ENCODE data around the gene AMER1. TPM values are rescaled to one million over a fixed set of nuclear protein-coding genes. Genes with fewer than 3 reads are reported as not detected.
A peak's percentile ranks its signal among the peaks of the same experiment; 100 is the strongest.
"Not testable (repeated sequence)": the region's sequence is repeated elsewhere in the genome, so short reads cannot be mapped to it uniquely, and the experiment has no call there.

Gene AMER1
- 1 to 10 TPM; 2.8 to 7.3 (median 6.2) TPM for total RNA-seq

- Histone ChIP-seq H3K27me3 (no peaks in the 10 kb centered on the region), H3K27ac (peak within 1 kb of the TSS; percentile 83 to 95 (median 90)), H3K4me1 (peaks cover 0 to 7% (median 0%) of the 10 kb centered on the region in 4 donors), H3K9me3 (peaks cover 0 to 5% (median 0%) of the 10 kb centered on the region in 4 donors), H3K36me3 (no peaks in the 10 kb centered on the region), H3K4me3 (peak within 1 kb of the TSS; percentile 44 to 73 (median 67))
- no peak for DNase-seq
- TF ChIP-seq POLR2A (IDR thresholded peaks at IDR 0.05), result no peak
Measured at GRCh38 chrX:64205441-64205734, at the start of gene AMER1. AMER1 (minus strand) TSS chrX:64205708; CDS start chrX:64193286, 12,422 bp downstream.

GRCh38 chrX:64230123-64230970 is 24.8 kb upstream of the AMER1 start, which contains the start of gene ASB12:
ASB12 (minus strand) TSS chrX:64230607; CDS start chrX:64225650, 4,957 bp downstream.
- TF ChIP-seq POLR2A (IDR thresholded peaks at IDR 0.05) (no peak), CTCF (IDR thresholded peaks at IDR 0.05) (no peak)

GRCh38 chrX:64229154-64229553 is 23.6 kb upstream of the AMER1 start:
- Histone ChIP-seq H3K27ac (no peak overlapping the region), H3K4me3 (no peak overlapping the region), H3K36me3 (no peaks in the 10 kb centered on the region), H3K27me3 (no peaks in the 10 kb centered on the region), H3K9me3 (no peaks in the 10 kb centered on the region), H3K4me1 (no peaks in the 10 kb centered on the region)
- no peak for DNase-seq
- no peak for TF ChIP-seq POLR2A (IDR thresholded peaks at IDR 0.05)
- peak in 2 of 6 experiments; percentile 11 to 23 for TF ChIP-seq CTCF (IDR thresholded peaks at IDR 0.05)

More at GRCh38 chrX:64230123-64230970, 24.8 kb upstream of the AMER1 start, which contains the start of gene ASB12:
- H3K4me3 ChIP-seq, result no peak within 1 kb of the TSS
- H3K9me3 ChIP-seq, result no peaks in the 10 kb centered on the region
- DNase-seq, result no peak
- H3K27ac ChIP-seq, result no peak within 1 kb of the TSS
- H3K36me3 ChIP-seq, result no peaks in the 10 kb centered on the region
- no peaks in the 10 kb centered on the region for H3K27me3 ChIP-seq
- H3K4me1 ChIP-seq, result no peaks in the 10 kb centered on the region

- DNase-seq, result no peak
- H3K4me1 ChIP-seq, result no peaks in the 10 kb centered on the region
- H3K27ac ChIP-seq, result no peak overlapping the region
- no peaks in the 10 kb centered on the region for H3K27me3 ChIP-seq
- TF ChIP-seq CTCF (IDR thresholded peaks at IDR 0.05) (no peak), POLR2A (IDR thresholded peaks at IDR 0.05) (no peak)
- no peak overlapping the region for H3K4me3 ChIP-seq
- H3K9me3 ChIP-seq, result no peaks in the 10 kb centered on the region
- H3K36me3 ChIP-seq, result no peaks in the 10 kb centered on the region
Measured at GRCh38 chrX:64218023-64218422, 12.5 kb upstream of the AMER1 start.

- not testable (repeated sequence) for H3K4me3 ChIP-seq, H3K9me3 ChIP-seq, H3K4me1 ChIP-seq, H3K36me3 ChIP-seq, H3K27ac ChIP-seq, H3K27me3 ChIP-seq, DNase-seq
- TF ChIP-seq CTCF (IDR thresholded peaks at IDR 0.05), result peak in 3 of 6 experiments; percentile 18 to 22 (median 19)
Measured at GRCh38 chrX:64213989-64214388, 8.5 kb upstream of the AMER1 start.

GRCh38 chrX:64206556-64207162 is 1.2 kb upstream of the AMER1 start:
- no peak for TF ChIP-seq POLR2A (IDR thresholded peaks at IDR 0.05)
- TF ChIP-seq CTCF (IDR thresholded peaks at IDR 0.05), result no peak

More at GRCh38 chrX:64206556-64207162, 1.2 kb upstream of the AMER1 start:
- peaks cover 0 to 7% (median 0%) of the 10 kb centered on the region in 4 donors for H3K4me1 ChIP-seq
- no peaks in the 10 kb centered on the region for H3K27me3 ChIP-seq
- H3K27ac ChIP-seq, result peak overlapping the region; percentile 83 to 95 (median 90)
- peak overlapping the region; percentile 44 to 73 (median 67) for H3K4me3 ChIP-seq
- DNase-seq, result peak in 1 of 3 donors; percentile 49
- no peaks in the 10 kb centered on the region for H3K36me3 ChIP-seq
- peaks cover 0 to 5% (median 0%) of the 10 kb centered on the region in 4 donors for H3K9me3 ChIP-seq

All from Peyer's patch (tissue), 4 donors.